HCEC 1CT (cell line): ENCODE results near the gene SNX11.
"Not testable (repeated sequence)": the region's sequence is repeated elsewhere in the genome, so short reads cannot be mapped to it uniquely, and the experiment has no call there.

Source experiments
- DNase-seq: peaks from one replicate; pipeline ENCODE4 v3.0.0-alpha.2; 2017

SNX11 gene

GRCh38 chr17:48107137-48108055 lies at the start of gene SNX11:
Gene SNX11 (plus strand): TSS chr17:48107766. CDS start chr17:48112044, 4,278 bp downstream.
- DNase-seq: peak; percentile 77

DNA sequence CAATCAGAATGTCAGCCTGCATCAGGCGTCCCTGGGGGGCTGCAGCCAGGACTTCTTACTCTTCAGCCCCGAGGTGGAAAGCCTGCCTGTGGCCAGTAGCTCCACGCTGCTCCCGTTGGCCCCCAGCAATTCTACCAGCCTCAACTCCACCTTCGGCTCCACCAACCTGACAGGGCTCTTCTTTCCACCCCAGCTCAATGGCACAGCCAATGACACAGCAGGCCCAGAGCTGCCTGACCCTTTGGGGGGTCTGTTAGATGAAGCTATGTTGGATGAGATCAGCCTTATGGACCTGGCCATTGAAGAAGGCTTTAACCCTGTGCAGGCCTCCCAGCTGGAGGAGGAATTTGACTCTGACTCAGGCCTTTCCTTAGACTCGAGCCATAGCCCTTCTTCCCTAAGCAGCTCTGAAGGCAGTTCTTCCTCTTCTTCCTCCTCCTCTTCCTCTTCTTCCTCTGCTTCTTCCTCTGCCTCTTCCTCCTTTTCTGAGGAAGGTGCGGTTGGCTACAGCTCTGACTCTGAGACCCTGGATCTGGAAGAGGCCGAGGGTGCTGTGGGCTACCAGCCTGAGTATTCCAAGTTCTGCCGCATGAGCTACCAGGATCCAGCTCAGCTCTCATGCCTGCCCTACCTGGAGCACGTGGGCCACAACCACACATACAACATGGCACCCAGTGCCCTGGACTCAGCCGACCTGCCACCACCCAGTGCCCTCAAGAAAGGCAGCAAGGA lies 49.0 kb upstream of the SNX11 start:
- DNase-seq: no peak

GRCh38 chr17:48059125-48059668 lies 48.4 kb upstream of the SNX11 start:
- DNase-seq: no peak

DNA sequence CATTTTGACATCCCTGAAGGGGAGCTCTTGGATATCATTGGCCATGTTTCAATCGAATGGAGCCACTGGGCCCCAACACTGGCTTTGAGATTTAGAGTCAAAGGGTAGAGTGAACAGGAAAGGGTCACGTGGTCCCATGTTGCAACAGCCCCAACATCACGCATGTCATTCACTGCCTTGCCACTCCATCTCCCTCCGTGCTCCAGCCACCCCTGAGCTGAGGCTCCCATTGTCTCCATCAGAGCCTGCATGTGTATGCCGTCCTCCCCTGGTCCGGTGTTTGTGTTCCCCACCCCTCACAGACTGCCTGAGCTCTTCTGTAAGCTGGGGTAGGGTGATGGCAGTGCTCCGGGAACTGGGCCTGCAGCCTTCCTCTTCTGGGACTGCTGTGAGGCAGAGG lies 47.3 kb upstream of the SNX11 start:
- DNase-seq: no peak

DNA sequence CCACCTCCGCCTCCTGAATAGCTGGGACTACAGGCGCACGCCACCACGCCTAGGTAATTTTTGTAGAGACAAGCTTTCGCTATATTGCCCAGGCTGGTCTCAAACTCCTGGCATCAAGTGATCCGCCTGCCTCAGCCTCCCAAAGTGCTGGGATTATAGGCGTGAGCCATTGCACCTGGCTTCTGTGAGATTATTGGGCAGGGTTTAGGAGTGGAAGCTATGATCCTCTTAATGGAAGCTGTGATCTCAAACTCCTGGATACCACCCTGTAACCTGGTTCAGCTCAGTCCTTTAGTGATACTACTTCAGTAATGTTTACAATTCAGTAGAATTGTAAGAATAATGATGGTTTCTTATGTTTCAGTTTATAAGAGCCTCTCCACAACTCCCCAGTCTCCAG lies 45.3 kb upstream of the SNX11 start:
- no peak for DNase-seq

GRCh38 chr17:48064638-48065037 lies 42.9 kb upstream of the SNX11 start:
- no peak for DNase-seq

DNA sequence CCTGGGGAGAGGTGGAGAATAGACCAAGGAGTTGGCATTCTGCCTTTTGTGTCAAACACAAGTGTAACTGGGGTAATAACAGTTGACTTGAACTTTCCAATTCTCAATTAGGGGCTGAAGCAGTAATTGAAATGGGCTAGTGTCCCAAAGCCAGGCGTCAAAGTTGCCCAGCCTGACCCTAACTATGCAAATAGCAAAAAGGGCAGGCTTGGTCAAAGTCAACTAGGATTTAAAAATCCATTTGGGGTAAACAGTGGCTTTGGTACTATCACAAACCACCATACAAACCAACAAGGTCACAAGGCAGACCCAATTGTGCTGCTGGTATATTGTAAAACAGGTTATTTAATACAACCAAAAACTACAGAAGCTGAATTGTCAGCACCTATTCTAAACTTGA lies 41.4 kb upstream of the SNX11 start:
- DNase-seq: no peak

DNA sequence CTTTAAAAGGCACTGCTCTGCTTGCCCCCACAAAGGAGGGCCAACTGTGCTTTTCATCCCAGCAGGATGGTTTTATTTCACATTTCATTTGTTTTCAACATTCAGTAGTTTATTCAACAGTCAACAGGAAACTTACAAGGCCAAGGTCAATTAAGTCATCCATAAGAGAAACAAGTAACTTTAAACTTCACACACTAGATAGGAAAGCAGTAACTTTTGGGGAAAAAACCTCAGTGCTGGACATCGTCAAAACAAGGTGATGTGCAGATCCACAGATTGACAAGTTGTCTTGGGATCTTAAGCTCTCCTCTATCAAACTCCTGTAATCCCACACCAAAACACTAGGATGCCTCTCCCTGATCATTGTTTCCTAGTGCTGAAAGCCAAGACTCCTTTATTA lies 40.9 kb upstream of the SNX11 start:
- no peak for DNase-seq

DNA sequence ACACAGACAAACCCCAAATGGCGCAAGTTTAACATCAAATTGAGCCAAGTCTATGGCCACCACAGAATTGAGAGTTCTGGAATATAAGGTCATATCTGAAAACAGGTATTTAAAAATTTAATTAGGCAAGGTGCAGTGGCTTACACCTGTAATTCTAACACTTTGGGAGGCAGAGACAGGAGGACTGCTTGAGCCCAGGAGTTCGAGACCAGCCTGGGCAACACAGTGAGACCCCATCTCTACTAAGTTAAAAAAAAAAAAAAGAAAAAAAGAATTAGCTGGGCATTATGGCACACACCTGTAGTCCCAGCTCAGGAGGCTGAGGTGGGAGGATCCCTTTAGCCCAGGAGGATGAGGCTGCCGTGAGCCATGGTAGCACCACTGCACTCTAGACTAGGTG lies 40.3 kb upstream of the SNX11 start:
- no peak for DNase-seq

- not testable (repeated sequence) for DNase-seq
Observed at GRCh38 chr17:48067808-48068207, 39.8 kb upstream of the SNX11 start.

- peak; percentile 32 for DNase-seq
Observed at GRCh38 chr17:48068491-48068961, 39.0 kb upstream of the SNX11 start.

DNA sequence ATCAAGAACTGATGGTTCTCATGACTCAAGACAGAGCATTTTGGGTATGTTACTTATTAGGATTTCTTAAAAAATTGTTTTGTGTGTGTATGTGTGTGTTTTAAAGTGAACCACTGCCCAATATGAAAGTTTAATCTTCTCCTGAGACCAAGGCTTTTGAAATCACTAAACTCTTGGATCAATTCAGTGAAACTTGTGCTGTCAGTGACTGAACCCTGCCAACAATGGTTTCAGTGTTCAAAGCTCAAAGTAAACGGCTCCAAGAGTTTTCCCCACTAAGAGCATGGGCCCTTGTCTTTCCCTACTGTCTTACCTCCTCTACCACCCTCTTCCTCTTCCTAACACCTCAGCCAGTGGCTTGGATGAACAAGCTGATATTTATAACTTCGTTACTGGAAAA lies 37.4 kb upstream of the SNX11 start:
- no peak for DNase-seq

GRCh38 chr17:48071654-48072053 lies 35.9 kb upstream of the SNX11 start:
- no peak for DNase-seq

DNA sequence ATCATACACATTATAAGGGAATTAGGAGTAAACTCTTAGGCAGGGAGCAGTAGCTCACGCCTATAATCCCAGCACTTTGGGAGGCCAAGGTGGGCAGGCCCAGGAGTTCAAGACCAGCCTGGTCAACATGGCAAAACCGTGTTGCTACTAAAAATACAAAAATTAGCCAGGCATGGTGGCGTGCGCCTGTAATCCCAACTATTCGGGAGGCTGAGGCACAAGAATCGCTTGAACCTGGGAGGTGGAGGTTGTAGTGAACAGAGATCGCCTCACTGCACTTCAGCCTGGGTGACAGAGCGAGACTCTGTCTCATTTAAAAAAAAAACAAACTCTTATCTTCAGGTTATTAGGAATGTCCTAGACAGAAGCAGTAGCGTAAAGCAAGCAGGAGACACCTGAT lies 34.8 kb upstream of the SNX11 start:
- DNase-seq: not testable (repeated sequence)

GRCh38 chr17:48073566-48074094 lies 33.9 kb upstream of the SNX11 start:
- not testable (repeated sequence) for DNase-seq

DNA sequence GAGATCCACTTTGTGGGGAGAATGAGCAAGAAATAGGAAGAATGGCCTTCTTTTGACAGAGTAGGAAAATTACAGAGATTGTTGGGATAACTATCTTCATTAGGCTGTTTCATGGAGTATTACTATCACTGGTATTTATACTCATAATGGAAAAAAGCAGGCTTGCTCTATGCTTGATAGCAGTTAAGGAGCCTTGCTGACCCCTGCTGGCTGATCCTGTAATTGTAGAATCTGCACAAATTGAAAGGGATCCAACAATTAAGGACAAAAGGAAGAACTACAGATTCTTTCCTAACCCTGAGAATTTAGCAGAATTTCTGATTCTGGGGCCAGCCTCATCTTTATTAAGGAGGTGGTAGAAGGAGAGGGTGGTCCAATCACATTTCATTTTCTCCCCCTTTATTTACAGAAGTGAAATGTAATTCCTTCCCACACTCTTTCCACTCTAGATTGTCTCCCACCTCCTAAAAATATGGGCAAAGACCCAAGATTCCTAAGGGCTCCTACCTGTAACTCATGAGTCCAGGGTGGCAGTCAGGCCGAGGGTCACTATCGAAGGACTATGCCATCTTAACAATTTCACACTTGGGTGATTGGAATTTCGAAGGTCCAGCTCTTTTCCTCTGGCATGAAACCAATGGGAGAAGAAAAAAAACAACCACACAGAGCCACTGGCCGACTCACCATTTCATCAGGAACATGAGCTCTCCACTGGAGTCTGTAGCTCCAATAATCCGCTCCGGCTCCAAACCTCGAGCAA lies 33.1 kb upstream of the SNX11 start:
- DNase-seq: peak; percentile 71

DNA sequence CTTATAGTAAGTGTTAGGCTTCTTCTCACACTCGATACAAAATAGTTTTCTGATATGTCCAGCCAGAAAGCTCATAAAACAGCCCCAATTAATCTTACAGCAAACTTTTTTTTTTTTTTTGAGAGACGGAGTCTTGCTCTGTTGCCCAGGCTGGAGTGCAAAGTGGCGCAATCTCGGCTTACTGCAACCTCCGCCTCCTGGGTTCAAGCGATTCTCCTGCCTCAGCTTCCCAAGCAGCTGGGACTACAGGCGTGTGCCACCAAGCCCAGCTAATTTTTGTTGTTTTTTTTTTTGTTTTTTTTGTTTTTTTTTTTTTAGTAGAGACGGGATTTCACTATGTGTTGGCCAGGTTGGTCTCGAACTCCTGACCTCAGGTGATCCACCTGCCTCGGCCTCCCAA lies 30.4 kb upstream of the SNX11 start:
- DNase-seq: not testable (repeated sequence)

DNA sequence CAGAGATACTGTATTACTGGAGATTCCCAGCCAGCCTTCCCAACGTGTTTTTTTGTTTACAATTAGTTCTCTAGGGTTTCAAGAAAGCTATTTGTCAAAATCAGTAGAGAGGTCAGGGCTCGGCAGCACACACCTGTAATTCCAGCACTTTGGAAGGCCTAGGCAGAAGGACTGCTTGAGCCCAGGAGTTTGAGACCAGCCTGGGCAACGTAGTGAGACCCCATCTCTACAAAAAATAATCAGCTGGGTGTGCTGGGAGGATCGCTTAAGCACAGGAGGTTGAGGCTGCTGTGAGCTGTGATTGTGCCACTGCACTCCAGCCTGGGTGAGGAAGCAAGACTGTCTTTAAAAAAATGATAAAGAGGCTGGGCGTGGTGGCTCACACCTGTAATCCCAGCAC lies 25.7 kb upstream of the SNX11 start:
- DNase-seq: no peak

DNA sequence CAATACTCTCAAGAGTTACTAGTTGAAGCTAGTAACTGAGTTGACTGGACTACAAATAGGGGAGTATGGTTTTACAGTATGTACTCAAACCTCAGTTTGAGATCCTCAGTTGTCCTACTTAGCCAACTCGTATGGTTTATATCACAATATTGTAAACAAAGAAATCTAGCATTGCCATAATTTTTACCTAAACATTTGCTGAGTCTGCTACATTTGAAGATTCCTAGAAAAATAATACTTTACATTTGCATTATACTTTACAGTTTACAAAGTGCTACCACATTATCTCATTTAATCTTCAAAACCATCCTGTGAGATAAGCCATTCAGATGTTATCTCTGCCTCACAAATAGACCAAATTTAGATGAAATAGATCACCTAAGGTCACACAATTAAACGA lies 22.6 kb upstream of the SNX11 start:
- DNase-seq: no peak

DNA sequence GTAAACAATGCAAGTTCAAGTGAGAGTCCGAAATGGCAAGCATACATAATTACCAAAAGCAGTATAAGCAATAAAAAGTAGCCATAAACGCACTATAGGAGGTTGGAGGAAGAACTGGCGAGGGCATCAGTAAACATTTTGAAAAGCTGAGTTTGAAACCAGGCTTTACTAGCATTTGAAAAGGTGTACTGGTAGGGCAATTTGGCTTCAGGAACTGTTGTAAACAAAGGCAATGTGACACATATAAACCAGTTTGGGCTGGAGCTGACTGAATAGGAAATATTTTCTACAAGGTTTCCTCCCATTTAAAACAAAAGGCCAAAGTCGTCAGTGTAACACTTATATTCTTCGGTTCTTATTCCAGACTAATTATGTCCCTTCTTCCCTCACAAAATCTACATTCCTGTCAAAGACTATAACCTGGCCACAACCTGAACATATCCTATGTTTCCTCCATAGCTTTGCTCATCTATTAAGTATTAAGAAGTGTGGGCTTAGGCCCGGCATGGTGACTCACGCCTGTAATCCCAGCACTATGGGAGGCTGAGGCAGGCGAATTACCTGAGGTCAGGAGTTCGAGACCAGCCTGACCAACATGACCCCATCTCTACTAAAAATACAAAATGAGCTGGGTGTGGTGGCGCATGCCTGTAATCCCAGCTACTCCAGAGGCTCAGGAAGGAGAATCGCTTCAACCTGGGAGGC lies 14.1 kb upstream of the SNX11 start:
- no peak for DNase-seq

- no peak for DNase-seq
Observed at GRCh38 chr17:48095611-48096010, 12.0 kb upstream of the SNX11 start.

DNA sequence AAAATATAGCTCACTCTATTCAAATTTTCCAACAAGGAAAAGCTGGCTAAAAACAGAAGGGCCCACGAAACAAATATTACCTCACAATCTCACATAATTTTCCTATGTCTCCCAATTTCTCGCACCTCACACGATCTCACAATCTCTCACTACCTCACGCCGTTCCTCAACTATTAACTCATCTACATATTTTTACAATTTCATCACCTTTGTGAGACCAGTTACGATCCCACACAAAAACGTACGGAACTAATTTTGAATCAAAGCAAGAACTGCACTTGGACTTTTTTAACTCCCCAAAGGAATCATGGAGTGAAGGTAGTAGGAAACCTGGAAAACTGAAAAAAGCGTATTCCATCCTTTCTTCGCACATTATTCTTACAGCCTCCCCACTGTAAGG lies 7.4 kb upstream of the SNX11 start:
- DNase-seq: peak; percentile 56
